Fibroblast of lung (primary cell): ENCODE measurements around the gene GPR3. TPM values are rescaled to one million over a fixed set of nuclear protein-coding genes. Genes with fewer than 3 reads are reported as not detected.

Experiments
- DNase-seq, 2 donors: peaks; one replicate each; pipeline versions ENCODE4 v3.0.0 to v3.0.0-alpha.2; 2010; ENCODE audit warnings: low read depth in 2 of 2
- H2AFZ ChIP-seq: 2 replicates; pipeline ENCODE4 v1.5.1; 2012; ENCODE audit warnings: low read length, control low read depth, inconsistent platforms
- H3K27ac ChIP-seq: 2 replicates; pipeline ENCODE4 v1.5.1; 2011; ENCODE audit warnings: low read length, control low read depth; ENCODE audit not compliant: insufficient read depth
- H3K27me3 ChIP-seq: 2 replicates; pipeline ENCODE4 v1.5.1; 2011; ENCODE audit warnings: mild to moderate bottlenecking, low read length; ENCODE audit not compliant: control insufficient read depth, insufficient read depth
- H3K36me3 ChIP-seq: 2 replicates; pipeline ENCODE4 v1.5.1; 2011; ENCODE audit warnings: low read length; ENCODE audit not compliant: control insufficient read depth, insufficient read depth
- H3K4me1 ChIP-seq: 2 replicates; pipeline ENCODE4 v1.5.1; 2011; ENCODE audit warnings: low read length; ENCODE audit not compliant: control insufficient read depth, insufficient read depth; ENCODE audit errors: extremely low read depth
- H3K4me2 ChIP-seq: 2 replicates; pipeline ENCODE4 v1.5.1; 2011; ENCODE audit warnings: low read length, control low read depth; ENCODE audit not compliant: insufficient read depth; ENCODE audit errors: extremely low read depth
- H3K4me3 ChIP-seq, 4 experiments: fragments of 200-600 bp in 1 of 4; sonication (generic) in 1 of 4; replicated peaks in 1 of 4; 2 replicates each; pipeline ENCODE4 v1.5.1; 2011 to 2016; ENCODE audit warnings: low read length in 4 of 4, low read depth in 3 of 4, mild to moderate bottlenecking in 3 of 4, control low read depth in 2 of 4, inconsistent platforms in 1 of 4, mixed read lengths in 1 of 4; ENCODE audit not compliant: insufficient read depth in 1 of 4; ENCODE audit errors: control extremely low read depth in 1 of 4
- H3K79me2 ChIP-seq: 2 replicates; pipeline ENCODE4 v1.5.1; 2012; ENCODE audit warnings: mild to moderate bottlenecking, low read length, inconsistent platforms; ENCODE audit not compliant: control insufficient read depth, insufficient read depth
- H3K9ac ChIP-seq: 2 replicates; pipeline ENCODE4 v1.5.1; 2011; ENCODE audit warnings: mild to moderate bottlenecking, low read length, control low read depth; ENCODE audit not compliant: insufficient read depth
- H3K9me3 ChIP-seq: 2 replicates; pipeline ENCODE4 v1.5.1; 2012; ENCODE audit warnings: low read depth, low read length; ENCODE audit not compliant: control insufficient read depth, insufficient read depth
- H4K20me1 ChIP-seq: 2 replicates; pipeline ENCODE4 v1.5.1; 2011; ENCODE audit warnings: low read length; ENCODE audit not compliant: control insufficient read depth, insufficient read depth; ENCODE audit errors: extremely low read depth
- EZH2 ChIP-seq: IDR thresholded peaks from 2 replicates; pipeline ENCODE4 v1.5.1; 2012; ENCODE audit warnings: low read length, control low read depth, mild to moderate bottlenecking; ENCODE audit errors: missing control alignments
- polyA plus RNA-seq, 2 donors: library from polyadenylated mRNA; depleted of rRNA in 1 of 2; stranded (reverse) in 1 of 2; unstranded in 1 of 2; fragments of >200 nt; gene quantifications; 2 replicates each; pipeline ENCODE4 v1.2.1, GENCODE V29; 2011 to 2012; ENCODE audit warnings: missing spikeins in 1 of 2
- total RNA-seq: library from RNA; depleted of rRNA; stranded (reverse); fragments of >200 nt; gene quantifications from 2 replicates; pipeline ENCODE4 v1.2.1, GENCODE V29; 2014
- TF ChIP-seq, protein P1 (sequence below), 2 donors: IDR thresholded peaks in 1 of 2; conservative IDR thresholded peaks in 1 of 2; 1 replicate in 1 of 2; 2 replicates in 1 of 2; pipeline ENCODE4 v1.5.1; 2011 to 2012; ENCODE audit warnings: low read length in 2 of 2, control low read depth in 1 of 2, inconsistent platforms in 1 of 2, low read depth in 1 of 2, mild to moderate bottlenecking in 1 of 2

The GPR3 gene
- total and polyA plus RNA-seq, 2 donors (not counting 1 experiment from before 2014, with no cell fraction given) = 0.17 to 0.82 TPM

DNA sequence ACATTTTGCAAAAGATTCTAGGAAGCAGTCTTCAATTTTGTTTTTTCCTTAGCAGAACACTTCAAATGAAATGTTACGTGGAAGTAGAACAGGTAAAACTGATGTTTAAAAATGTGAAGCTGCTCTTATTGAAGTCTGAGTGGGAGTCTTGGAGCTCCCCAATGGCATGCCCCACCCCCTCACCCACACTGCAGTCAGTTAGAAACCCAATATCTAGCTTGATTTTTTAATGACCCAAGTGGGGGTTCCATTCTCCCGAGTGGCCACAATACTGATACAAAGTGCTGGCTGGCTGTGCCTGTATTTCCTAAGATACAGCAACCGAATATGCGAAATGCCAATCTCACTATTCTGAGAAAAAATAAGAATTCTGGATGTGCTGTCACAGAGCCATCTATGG, 31.3 kb downstream of the GPR3 start:
- Histone ChIP-seq H3K9me3 (no peaks in the 10 kb centered on the region), H3K27me3 (no peaks in the 10 kb centered on the region), H3K4me3 (no peak overlapping the region), H4K20me1 (no peaks in the 10 kb centered on the region), H3K36me3 (peaks cover 6% of the 10 kb centered on the region), H2AFZ (no peak overlapping the region), H3K4me1 (peaks cover 21% of the 10 kb centered on the region), H3K79me2 (peaks cover 14% of the 10 kb centered on the region), H3K27ac (no peak overlapping the region), H3K4me2 (no peak overlapping the region), H3K9ac (no peak overlapping the region)
- TF ChIP-seq, protein P1, sequence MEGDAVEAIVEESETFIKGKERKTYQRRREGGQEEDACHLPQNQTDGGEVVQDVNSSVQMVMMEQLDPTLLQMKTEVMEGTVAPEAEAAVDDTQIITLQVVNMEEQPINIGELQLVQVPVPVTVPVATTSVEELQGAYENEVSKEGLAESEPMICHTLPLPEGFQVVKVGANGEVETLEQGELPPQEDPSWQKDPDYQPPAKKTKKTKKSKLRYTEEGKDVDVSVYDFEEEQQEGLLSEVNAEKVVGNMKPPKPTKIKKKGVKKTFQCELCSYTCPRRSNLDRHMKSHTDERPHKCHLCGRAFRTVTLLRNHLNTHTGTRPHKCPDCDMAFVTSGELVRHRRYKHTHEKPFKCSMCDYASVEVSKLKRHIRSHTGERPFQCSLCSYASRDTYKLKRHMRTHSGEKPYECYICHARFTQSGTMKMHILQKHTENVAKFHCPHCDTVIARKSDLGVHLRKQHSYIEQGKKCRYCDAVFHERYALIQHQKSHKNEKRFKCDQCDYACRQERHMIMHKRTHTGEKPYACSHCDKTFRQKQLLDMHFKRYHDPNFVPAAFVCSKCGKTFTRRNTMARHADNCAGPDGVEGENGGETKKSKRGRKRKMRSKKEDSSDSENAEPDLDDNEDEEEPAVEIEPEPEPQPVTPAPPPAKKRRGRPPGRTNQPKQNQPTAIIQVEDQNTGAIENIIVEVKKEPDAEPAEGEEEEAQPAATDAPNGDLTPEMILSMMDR (conservative IDR thresholded peaks at IDR 0.05 in 1 of 2, IDR thresholded peaks at IDR 0.05 in 1 of 2; ENCODE audit: low read depth in 1 of 2, low read length in 2 of 2) = no peak
- no peak for DNase-seq

DNA sequence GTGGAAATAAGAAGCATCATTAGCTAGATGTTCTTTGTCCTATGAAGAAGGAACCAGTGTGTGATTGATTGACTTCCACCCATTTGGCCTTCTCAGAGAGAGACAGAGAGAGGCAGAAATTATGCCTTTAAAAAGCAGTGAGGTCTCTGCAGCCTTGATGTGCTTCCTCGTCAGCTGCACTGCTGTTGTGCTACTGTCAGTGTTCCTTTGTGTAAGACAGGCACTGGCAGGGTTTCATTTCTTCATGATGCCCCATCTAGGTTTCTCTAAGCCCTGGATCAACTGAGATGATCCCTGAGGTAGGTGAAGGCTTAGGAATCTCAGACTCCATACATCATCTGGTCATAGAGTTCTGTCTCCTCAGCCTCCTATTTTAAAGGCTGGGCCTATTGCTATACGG, 34.9 kb downstream of the GPR3 start:
- H3K27ac ChIP-seq = no peak overlapping the region

DNA sequence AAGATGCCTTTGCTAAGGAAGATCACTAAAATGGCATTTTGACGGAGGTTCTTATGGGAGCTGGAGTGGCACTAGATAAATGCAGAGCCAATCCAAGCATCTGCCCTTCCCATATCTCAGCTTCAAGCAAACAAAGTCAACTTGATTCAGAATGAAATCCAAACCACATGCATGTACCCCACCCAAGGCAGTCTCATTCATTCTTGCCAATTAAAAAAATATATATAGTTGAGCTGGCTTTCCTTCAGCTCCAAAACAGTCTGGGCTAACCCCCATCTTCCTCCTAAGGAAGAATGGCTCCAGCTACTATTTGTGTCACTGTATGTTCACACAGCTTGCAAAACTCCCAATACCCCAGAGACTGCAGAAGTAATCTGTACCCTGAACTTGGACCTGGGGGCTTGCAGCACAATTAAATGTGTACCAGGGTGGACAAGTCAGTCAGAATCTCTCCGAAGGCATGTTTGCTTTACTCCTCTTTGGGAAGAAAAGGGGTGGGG, 35.4 kb downstream of the GPR3 start:
- Histone ChIP-seq H3K9me3 (no peaks in the 10 kb centered on the region), H3K4me2 (no peak overlapping the region), H3K4me1 (peaks cover 22% of the 10 kb centered on the region), H3K36me3 (peaks cover 6% of the 10 kb centered on the region), H3K79me2 (peaks cover 33% of the 10 kb centered on the region), H4K20me1 (no peaks in the 10 kb centered on the region), H3K9ac (no peak overlapping the region), H3K27ac (no peak overlapping the region), H3K27me3 (no peaks in the 10 kb centered on the region), H3K4me3 (no peak overlapping the region), H2AFZ (no peak overlapping the region)
- no peak for TF ChIP-seq EZH2
- TF ChIP-seq, protein P1 (conservative IDR thresholded peaks at IDR 0.05 in 1 of 2, IDR thresholded peaks at IDR 0.05 in 1 of 2; ENCODE audit: low read depth in 1 of 2, low read length in 2 of 2) = no peak
- no peak for DNase-seq

More for the DNA sequence above, 34.9 kb downstream of the GPR3 start:
- H3K79me2 ChIP-seq = peaks cover 33% of the 10 kb centered on the region
- H3K36me3 ChIP-seq = peaks cover 6% of the 10 kb centered on the region
- H3K9ac ChIP-seq = no peak overlapping the region
- H2AFZ ChIP-seq = no peak overlapping the region
- DNase-seq = no peak
- H3K4me1 ChIP-seq = peaks cover 22% of the 10 kb centered on the region
- H4K20me1 ChIP-seq = no peaks in the 10 kb centered on the region
- H3K9me3 ChIP-seq = no peaks in the 10 kb centered on the region
- no peaks in the 10 kb centered on the region for H3K27me3 ChIP-seq
- H3K4me3 ChIP-seq = no peak overlapping the region
- H3K4me2 ChIP-seq = no peak overlapping the region
- TF ChIP-seq, protein P1 (conservative IDR thresholded peaks at IDR 0.05 in 1 of 2, IDR thresholded peaks at IDR 0.05 in 1 of 2; ENCODE audit: low read depth in 1 of 2, low read length in 2 of 2) = no peak
- TF ChIP-seq EZH2 = no peak
